Middle frontal gyrus (tissue), 1 donor: Measurements from ENCODE around the gene ADGRF5.

Source experiments
- DNase-seq: peaks from one replicate; pipeline ENCODE4 v3.0.0-alpha.2; 2015; ENCODE audit warnings: low spot score; ENCODE audit errors: extremely low spot score

Gene ADGRF5

DNA sequence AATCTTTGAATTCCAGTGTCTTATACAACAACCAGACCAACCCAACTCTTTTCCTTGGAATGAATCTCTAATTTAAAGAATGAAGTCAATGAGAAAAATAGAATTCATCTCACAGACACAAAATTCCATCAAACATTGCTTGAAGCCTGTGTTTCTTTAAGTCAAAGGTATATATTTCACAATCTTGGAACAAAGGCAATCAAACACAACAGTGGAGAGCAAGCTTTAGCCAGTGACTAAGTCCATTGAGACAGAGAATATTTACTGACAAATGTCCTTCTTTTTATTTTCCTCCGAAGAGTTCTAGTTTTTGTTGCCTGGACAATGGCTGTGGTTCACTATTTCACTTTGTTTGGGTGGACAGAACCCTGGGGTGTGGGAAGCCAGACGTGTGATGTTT, 92.8 kb downstream of the ADGRF5 start:
- DNase-seq: no peak

DNA sequence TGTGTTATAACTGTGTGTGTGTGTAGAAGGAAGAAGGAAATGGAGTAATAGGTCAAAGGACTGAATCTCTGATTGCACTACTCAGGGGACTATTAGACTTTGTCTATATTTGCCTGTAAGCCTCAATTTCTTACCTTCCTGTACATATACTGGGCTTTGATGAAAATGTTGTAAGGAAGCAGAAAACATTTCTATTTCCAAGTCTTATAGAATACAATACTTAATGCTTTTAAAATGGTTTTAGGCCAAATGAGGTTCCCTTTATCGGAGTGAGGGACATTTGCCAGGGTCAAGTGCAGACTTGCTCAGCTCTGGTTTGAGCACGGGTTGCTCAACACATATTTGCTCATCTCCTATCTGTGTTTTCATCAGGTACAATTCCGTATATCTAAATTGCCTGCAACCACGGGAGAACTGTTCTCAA, 100.3 kb downstream of the ADGRF5 start:
- DNase-seq: no peak

DNA sequence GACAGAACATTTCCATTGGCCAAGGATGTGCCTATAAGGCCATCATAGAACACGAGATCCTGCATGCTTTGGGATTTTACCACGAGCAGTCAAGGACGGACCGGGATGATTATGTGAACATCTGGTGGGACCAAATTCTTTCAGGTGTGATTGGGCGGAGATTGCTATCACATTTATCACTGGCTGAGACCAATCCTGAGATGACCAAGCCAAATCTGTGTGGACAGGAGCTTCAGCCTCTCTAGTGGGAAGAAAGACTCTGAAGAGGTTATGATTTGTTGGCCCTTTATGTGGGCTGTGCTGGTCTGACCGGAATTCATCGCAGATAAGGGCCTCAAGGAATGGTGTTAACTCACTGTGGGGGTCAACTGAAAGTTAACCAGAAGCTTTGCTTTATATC, 102.2 kb downstream of the ADGRF5 start:
- DNase-seq: no peak

DNA sequence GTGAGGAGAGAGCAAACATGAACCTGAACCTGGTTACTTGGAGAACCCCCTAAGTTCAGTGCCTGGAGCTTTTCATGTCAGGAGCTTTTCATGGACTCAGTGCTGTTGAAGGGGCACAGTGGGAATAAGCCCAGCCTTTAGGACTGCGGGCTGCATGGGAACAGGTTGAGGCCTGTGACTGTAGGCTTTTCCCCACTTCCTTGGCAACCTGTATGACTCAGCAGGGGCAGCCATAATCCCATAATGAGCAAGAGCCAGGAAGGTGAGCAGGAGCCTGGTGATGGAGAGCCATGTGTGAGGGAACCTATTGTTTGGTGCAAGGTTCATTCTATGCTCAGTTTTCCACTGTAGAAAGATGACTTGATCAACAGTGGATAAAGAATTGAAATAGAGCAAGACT, 105.1 kb downstream of the ADGRF5 start:
- no peak for DNase-seq

DNA sequence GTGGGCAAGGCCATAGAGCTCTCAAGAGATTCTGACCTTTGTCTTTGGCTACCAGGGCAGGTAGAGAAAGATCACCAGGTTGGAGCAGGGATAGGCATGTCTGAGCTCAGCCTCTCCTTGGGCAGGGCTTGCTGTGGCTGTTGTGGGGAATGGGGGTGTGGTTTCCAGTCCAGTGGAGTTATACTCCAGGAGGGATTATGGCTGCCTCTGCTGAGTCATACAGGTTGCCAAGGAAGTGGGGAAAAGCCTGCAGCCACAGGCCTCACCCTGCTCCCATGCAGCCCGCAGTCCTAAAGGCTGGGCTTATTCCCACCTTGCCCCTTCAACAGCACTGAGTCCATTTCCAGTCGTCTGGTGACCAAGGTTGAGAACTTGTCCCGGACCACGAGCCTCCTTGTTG, 106.6 kb downstream of the ADGRF5 start:
- no peak for DNase-seq

DNA sequence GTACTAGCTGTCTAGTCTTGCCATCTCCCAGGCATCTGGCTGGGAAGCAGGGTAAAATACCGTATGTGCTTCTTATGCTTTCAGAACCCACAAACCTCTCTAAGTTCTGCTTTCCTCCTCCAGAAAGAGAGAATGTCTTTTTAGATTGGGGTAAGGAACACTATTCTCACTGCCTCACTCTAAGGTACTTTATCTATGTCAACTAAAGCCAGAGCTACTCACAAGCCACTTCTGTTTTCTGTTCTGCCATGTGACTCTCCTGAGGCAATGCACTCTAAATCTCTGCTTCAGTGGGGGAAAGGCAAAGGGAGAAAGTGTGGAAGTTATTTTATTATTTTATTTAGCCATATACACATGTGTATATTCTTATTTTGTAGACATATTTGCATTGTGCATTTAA, 112.9 kb downstream of the ADGRF5 start:
- no peak for DNase-seq
